HT-29 (cell line): Measurements from ENCODE around the gene MTA1. TPM values are rescaled to one million over a fixed set of nuclear protein-coding genes. Genes with fewer than 3 reads are reported as not detected.

Source experiments
- DNase-seq: peaks from one replicate; pipeline ENCODE4 v3.0.0-alpha.2; 2015; ENCODE audit warnings: low spot score
- total RNA-seq: library from RNA; depleted of rRNA; stranded (reverse); fragments of >200 nt; shearing (Covaris generic); gene quantifications from 2 replicates; pipeline ENCODE4 v1.2.3, GENCODE V29; 2014

The MTA1 gene
- total RNA-seq, 1 experiment from 2014 or later: 136 TPM

- DNase-seq: no peak
Measured at GRCh38 chr14:105408592-105408991, 11.0 kb upstream of the MTA1 start.

GRCh38 chr14:105409364-105409763 is 10.3 kb upstream of the MTA1 start:
- DNase-seq: no peak

GRCh38 chr14:105410642-105411016 is 9.0 kb upstream of the MTA1 start:
- DNase-seq: no peak

- DNase-seq: peak; percentile 34
Measured at GRCh38 chr14:105411017-105411941, 8.3 kb upstream of the MTA1 start.

- DNase-seq: no peak
Measured at GRCh38 chr14:105411985-105412770, 7.4 kb upstream of the MTA1 start.

GRCh38 chr14:105412771-105413543 is 6.7 kb upstream of the MTA1 start:
- no peak for DNase-seq

- DNase-seq: no peak
Measured at GRCh38 chr14:105413544-105413886, 6.1 kb upstream of the MTA1 start.

- peak; percentile 46 for DNase-seq
Measured at GRCh38 chr14:105414456-105415371, 4.9 kb upstream of the MTA1 start.

- DNase-seq: no peak
Measured at GRCh38 chr14:105415481-105416428, 3.9 kb upstream of the MTA1 start.

GRCh38 chr14:105416671-105417070 is 3.0 kb upstream of the MTA1 start:
- DNase-seq: no peak

GRCh38 chr14:105417690-105418121 is 1.9 kb upstream of the MTA1 start:
- no peak for DNase-seq

GRCh38 chr14:105418269-105419194 is 1.1 kb upstream of the MTA1 start:
- DNase-seq: no peak

- no peak for DNase-seq
Measured at GRCh38 chr14:105420101-105420973, 710 bp downstream of the MTA1 start.

GRCh38 chr14:105420974-105421674 is 1.5 kb downstream of the MTA1 start:
- no peak for DNase-seq

- DNase-seq: no peak
Measured at GRCh38 chr14:105421723-105422615, 2.3 kb downstream of the MTA1 start.
